ENCODE results near the gene EFTUD2.

The EFTUD2 gene

GRCh38 chr17:44940317-44940716 is 41.1 kb upstream of the EFTUD2 start:
- peaks cover 58 to 65% of the 10 kb centered on the region in 2 experiments for H3K36me3 ChIP-seq (ENCODE audit: control insufficient read depth in 2 of 2, insufficient read depth in 1 of 2, low read length in 2 of 2)

GRCh38 chr17:44935116-44935515 is 35.9 kb upstream of the EFTUD2 start:
- H3K9me3 ChIP-seq (ENCODE audit: control insufficient read depth, insufficient read depth, low read depth, low read length): no peaks in the 10 kb centered on the region
- POLR2A ChIA-PET: interaction anchor here (0.6 kb wide), 1 partner anchor 93 kb away, joined by 5 read pairs; no protein-coding TSS in a partner anchor
- H3K4me1 ChIP-seq (ENCODE audit: control insufficient read depth, insufficient read depth, low read length): no peaks in the 10 kb centered on the region
- H3K27ac ChIP-seq (ENCODE audit: extremely low read depth, low read depth, low read length): no peak overlapping the region
- H3K36me3 ChIP-seq (ENCODE audit: control insufficient read depth in 2 of 2, insufficient read depth in 1 of 2, low read length in 2 of 2): peaks cover 72 to 76% of the 10 kb centered on the region in 2 experiments
- TF ChIP-seq ZNF571 (tag by site-specific recombination; IDR thresholded peaks at IDR 0.05) (no peak), PRDM10 (tag by site-specific recombination; IDR thresholded peaks at IDR 0.05) (no peak), ZNF654 (tag by site-specific recombination; IDR thresholded peaks at IDR 0.05; ENCODE audit: low read depth) (no peak), ZNF184 (tag by site-specific recombination; IDR thresholded peaks at IDR 0.05) (no peak), ZNF837 (tag by site-specific recombination; IDR thresholded peaks at IDR 0.05) (no peak)
- no peak overlapping the region for H3K4me3 ChIP-seq (ENCODE audit: low read depth, low read length)
- CTCF ChIA-PET: interaction anchor here (0.7 kb wide), 1 partner anchor 15 kb away, joined by 4 read pairs; no protein-coding TSS in a partner anchor

More at GRCh38 chr17:44940317-44940716, 41.1 kb upstream of the EFTUD2 start:
- Histone ChIP-seq H3K4me1 (ENCODE audit: control insufficient read depth, insufficient read depth, low read length) (peaks cover 4% of the 10 kb centered on the region; the same call in 1 of the 2 replicates), H3K9me3 (ENCODE audit: control insufficient read depth, insufficient read depth, low read depth, low read length) (no peaks in the 10 kb centered on the region), H3K27ac (ENCODE audit: extremely low read depth, low read depth, low read length) (no peak overlapping the region), H3K4me3 (ENCODE audit: low read depth, low read length) (no peak overlapping the region)
- CTCF ChIA-PET: interaction anchor here (0.7 to 8.1 kb wide), 7 partner anchors 19 to 195 kb away, joined by 3 to 39 read pairs (median 4); no protein-coding TSS in a partner anchor
- POLR2A ChIA-PET: interaction anchor here (0.5 to 2.0 kb wide), 3 partner anchors 8 to 124 kb away, joined by 3 to 5 read pairs (median 5); partner anchors contain the start of gene C1QL1
- TF ChIP-seq IKZF3 (tag by site-specific recombination; IDR thresholded peaks at IDR 0.05) (peak; percentile 54; the same call in 1 of the 2 replicates), ZFP41 (tag by site-specific recombination; IDR thresholded peaks at IDR 0.05; ENCODE audit: borderline replicate concordance) (no peak), ZNF600 (tag by site-specific recombination; IDR thresholded peaks at IDR 0.05) (0 out of 2 replicates have a peak, but pooled peaks have one; percentile 29)

GRCh38 chr17:44934745-44935105 is 35.5 kb upstream of the EFTUD2 start:
- Histone ChIP-seq H3K27ac (ENCODE audit: extremely low read depth, low read depth, low read length) (no peak overlapping the region), H3K4me3 (ENCODE audit: low read depth, low read length) (no peak overlapping the region), H3K4me1 (ENCODE audit: control insufficient read depth, insufficient read depth, low read length) (no peaks in the 10 kb centered on the region), H3K36me3 (ENCODE audit: control insufficient read depth in 2 of 2, insufficient read depth in 1 of 2, low read length in 2 of 2) (peaks cover 74 to 79% of the 10 kb centered on the region in 2 experiments), H3K9me3 (ENCODE audit: control insufficient read depth, insufficient read depth, low read depth, low read length) (no peaks in the 10 kb centered on the region)
- ChIA-PET CTCF (interaction anchor here (0.7 kb wide), 1 partner anchor 15 kb away, joined by 4 read pairs; no protein-coding TSS in a partner anchor), POLR2A (interaction anchor here (0.6 kb wide), 1 partner anchor 93 kb away, joined by 5 read pairs; no protein-coding TSS in a partner anchor)
- TF ChIP-seq ZNF792 (tag by site-specific recombination; IDR thresholded peaks at IDR 0.05): no peak
- TF ChIP-seq HIC1 (tag by site-specific recombination; IDR thresholded peaks at IDR 0.05): no peak
- TF ChIP-seq ZNF521 (tag by site-specific recombination; IDR thresholded peaks at IDR 0.05): no peak

Data from HEK293 (cell line).